Stimulated activated CD4-positive, alpha-beta T cell treated with anti-CD3 and anti-CD28 coated beads, Interleukin-4, amount 100 ng/mL, for 48 hours (primary cell): ENCODE results near the gene COL2A1.
A peak's percentile ranks its signal among the peaks of the same experiment; 100 is the strongest.

Experiments used
- DNase-seq, 2 donors: peaks; one replicate each; pipeline ENCODE4 v3.0.0-alpha.2; 2020; ENCODE audit warnings: low read depth in 2 of 2

COL2A1 gene

GRCh38 chr12:47946413-47947323 is 57.6 kb downstream of the COL2A1 start:
- DNase-seq = no peak

- no peak for DNase-seq
These were observed 58.9 kb downstream of the COL2A1 start for GRCh38 chr12:47945341-47945728.

- no peak for DNase-seq
These were observed 59.5 kb downstream of the COL2A1 start for GRCh38 chr12:47944685-47945340.

- no peak for DNase-seq
These were observed 60.5 kb downstream of the COL2A1 start for GRCh38 chr12:47943623-47944340.

- no peak for DNase-seq
These were observed 61.6 kb downstream of the COL2A1 start for GRCh38 chr12:47942614-47943225.

- peak; percentile 19 to 46 for DNase-seq
These were observed 62.2 kb downstream of the COL2A1 start for GRCh38 chr12:47941871-47942613.

- DNase-seq = no peak
These were observed 62.8 kb downstream of the COL2A1 start for GRCh38 chr12:47941475-47941780.

GRCh38 chr12:47940773-47941474 is 63.4 kb downstream of the COL2A1 start:
- DNase-seq = no peak

- DNase-seq = no peak
These were observed 65.2 kb downstream of the COL2A1 start for GRCh38 chr12:47939009-47939601.

- DNase-seq = no peak
These were observed 65.7 kb downstream of the COL2A1 start for GRCh38 chr12:47938594-47938993.

GRCh38 chr12:47938093-47938492 is 66.2 kb downstream of the COL2A1 start:
- no peak for DNase-seq

- no peak for DNase-seq
These were observed 69.1 kb downstream of the COL2A1 start for GRCh38 chr12:47935184-47935583.

- DNase-seq = no peak
These were observed 73.1 kb downstream of the COL2A1 start for GRCh38 chr12:47931187-47931586.

- DNase-seq = no peak
These were observed 73.6 kb downstream of the COL2A1 start for GRCh38 chr12:47930634-47931033.

- DNase-seq = no peak
These were observed 76.9 kb downstream of the COL2A1 start for GRCh38 chr12:47927346-47927745.
